AG04450 (cell line): ENCODE data around the gene MPZL3. TPM values are rescaled to one million over a fixed set of nuclear protein-coding genes. Genes with fewer than 3 reads are reported as not detected.

Source experiments
- CTCF ChIA-PET: fragments of 300-600, 350-600 bp; formaldehyde crosslinking; extraction: SDS; loops from one replicate; lab custom pipeline; 2022; ENCODE audit warnings: antibody characterized with exemption, inconsistent platforms; lab: Charles Lee
- POLR2A ChIA-PET: fragments of 350-600 bp; formaldehyde crosslinking; extraction: SDS; loops from one replicate; lab custom pipeline; 2021; ENCODE audit warnings: antibody characterized with exemption, inconsistent platforms; lab: Yijun Ruan, JAX
- DNase-seq: peaks from one replicate; pipeline ENCODE4 v3.0.0-alpha.2; 2011; ENCODE audit warnings: low read depth, low spot score
- H3K27ac ChIP-seq: one replicate; pipeline ENCODE4 v1.5.1; 2012; ENCODE audit warnings: low read depth, low read length, control low read depth
- H3K27me3 ChIP-seq: one replicate; pipeline ENCODE4 v1.6.0; 2012; ENCODE audit warnings: low read length; ENCODE audit not compliant: control insufficient read depth, insufficient read depth
- H3K4me3 ChIP-seq: 2 replicates; pipeline ENCODE4 v1.5.1; 2011; ENCODE audit warnings: mild to moderate bottlenecking, low read depth, low read length, control low read depth
- H3K9me3 ChIP-seq: 2 replicates; pipeline ENCODE4 v1.5.1; 2012; ENCODE audit warnings: low read length; ENCODE audit not compliant: control insufficient read depth, insufficient read depth
- CTCF ChIP-seq: IDR thresholded peaks from 2 replicates; pipeline ENCODE4 v1.5.1; 2011; ENCODE audit warnings: low read depth, low read length, control low read depth, inconsistent platforms
- polyA plus RNA-seq: library from polyadenylated mRNA; depleted of rRNA; stranded (reverse); fragments of >200 nt; gene quantifications from 2 replicates; pipeline ENCODE4 v1.2.3, GENCODE V29; 2011

The MPZL3 gene
- polyA plus RNA-seq, 1 experiment, result 0.07 TPM

- no peak overlapping the region for H3K27ac ChIP-seq
- TF ChIP-seq CTCF, result no peak
- no peaks in the 10 kb centered on the region for H3K9me3 ChIP-seq
- peaks cover 10% of the 10 kb centered on the region for H3K27me3 ChIP-seq
- POLR2A ChIA-PET, result no interaction called here
- CTCF ChIA-PET, result no interaction called here
- no peak for DNase-seq
- H3K4me3 ChIP-seq, result no peak overlapping the region
Observed at GRCh38 chr11:118219732-118220131, 32.4 kb downstream of the MPZL3 start.

- DNase-seq, result no peak
- ChIA-PET POLR2A (no interaction called here), CTCF (no interaction called here)
- no peak overlapping the region for H3K27ac ChIP-seq
- H3K4me3 ChIP-seq, result no peak overlapping the region
- TF ChIP-seq CTCF, result no peak
- H3K27me3 ChIP-seq, result peaks cover 8% of the 10 kb centered on the region
- H3K9me3 ChIP-seq, result no peaks in the 10 kb centered on the region
Observed at GRCh38 chr11:118219244-118219643, 32.9 kb downstream of the MPZL3 start.

GRCh38 chr11:118217575-118217974, 34.6 kb downstream of the MPZL3 start:
- Histone ChIP-seq H3K4me3 (no peak overlapping the region), H3K27ac (no peak overlapping the region), H3K9me3 (no peaks in the 10 kb centered on the region), H3K27me3 (peaks cover 8% of the 10 kb centered on the region)
- CTCF ChIA-PET, result interaction anchor here (2.2 kb wide), 1 partner anchor 19 kb away, joined by 7 read pairs; no protein-coding TSS in a partner anchor
- no peak for DNase-seq
- POLR2A ChIA-PET, result no interaction called here
- no peak for TF ChIP-seq CTCF

- peaks cover 8% of the 10 kb centered on the region for H3K27me3 ChIP-seq
Observed at GRCh38 chr11:118216621-118217481, 35.3 kb downstream of the MPZL3 start.

More at GRCh38 chr11:118216621-118217481, 35.3 kb downstream of the MPZL3 start:
- no peaks in the 10 kb centered on the region for H3K9me3 ChIP-seq
- TF ChIP-seq CTCF, result no peak
- no peak overlapping the region for H3K4me3 ChIP-seq
- CTCF ChIA-PET, result interaction anchor here (2.2 kb wide), 1 partner anchor 19 kb away, joined by 7 read pairs; no protein-coding TSS in a partner anchor
- DNase-seq, result no peak
- H3K27ac ChIP-seq, result no peak overlapping the region
- POLR2A ChIA-PET, result no interaction called here
